Measurements from ENCODE around the gene AGAP2.
A peak's percentile ranks its signal among the peaks of the same experiment; 100 is the strongest.

The AGAP2 gene

GRCh38 chr12:57771236-57771872 is 32.8 kb upstream of the AGAP2 start:
- H3K27me3 ChIP-seq (replicated peaks; ENCODE audit: control insufficient read depth, insufficient read depth, low read length) = no peaks in the 10 kb centered on the region; the same call in 1 of the 2 replicates
- TF ChIP-seq CTCF (IDR thresholded peaks at IDR 0.05; ENCODE audit: insufficient read depth, low read length, poor library complexity, severe bottlenecking) = no peak
- no peak for DNase-seq (ENCODE audit: extremely low read depth, insufficient read length)
- H3K4me3 ChIP-seq (replicated peaks; ENCODE audit: low read depth, low read length) = peak overlapping the region; percentile 78
- peaks cover 4% of the 10 kb centered on the region for H3K36me3 ChIP-seq (ENCODE audit: control insufficient read depth, insufficient read depth, low read length)

GRCh38 chr12:57770734-57771133 is 32.2 kb upstream of the AGAP2 start:
- DNase-seq (ENCODE audit: extremely low read depth, insufficient read length) = no peak
- H3K36me3 ChIP-seq (ENCODE audit: control insufficient read depth, insufficient read depth, low read length) = peaks cover 4% of the 10 kb centered on the region
- H3K4me3 ChIP-seq (replicated peaks; ENCODE audit: low read depth, low read length) = no peak overlapping the region; the same call in 1 of the 2 replicates
- no peak for TF ChIP-seq CTCF (IDR thresholded peaks at IDR 0.05; ENCODE audit: insufficient read depth, low read length, poor library complexity, severe bottlenecking)
- no peaks in the 10 kb centered on the region; the same call in 1 of the 2 replicates for H3K27me3 ChIP-seq (replicated peaks; ENCODE audit: control insufficient read depth, insufficient read depth, low read length)

GRCh38 chr12:57769594-57769993 is 31.1 kb upstream of the AGAP2 start:
- Histone ChIP-seq H3K27me3 (replicated peaks; ENCODE audit: control insufficient read depth, insufficient read depth, low read length) (no peaks in the 10 kb centered on the region; the same call in 1 of the 2 replicates), H3K36me3 (ENCODE audit: control insufficient read depth, insufficient read depth, low read length) (peaks cover 4% of the 10 kb centered on the region), H3K4me3 (replicated peaks; ENCODE audit: low read depth, low read length) (no peak overlapping the region)
- DNase-seq (ENCODE audit: extremely low read depth, insufficient read length) = no peak
- no peak for TF ChIP-seq CTCF (IDR thresholded peaks at IDR 0.05; ENCODE audit: insufficient read depth, low read length, poor library complexity, severe bottlenecking)

- DNase-seq (ENCODE audit: extremely low read depth, insufficient read length) = no peak
- no peak overlapping the region for H3K4me3 ChIP-seq (replicated peaks; ENCODE audit: low read depth, low read length)
- H3K36me3 ChIP-seq (ENCODE audit: control insufficient read depth, insufficient read depth, low read length) = peaks cover 4% of the 10 kb centered on the region
- H3K27me3 ChIP-seq (replicated peaks; ENCODE audit: control insufficient read depth, insufficient read depth, low read length) = no peaks in the 10 kb centered on the region; the same call in 1 of the 2 replicates
- no peak for TF ChIP-seq CTCF (IDR thresholded peaks at IDR 0.05; ENCODE audit: insufficient read depth, low read length, poor library complexity, severe bottlenecking)
These were observed 29.3 kb upstream of the AGAP2 start for GRCh38 chr12:57767876-57768275.

- Histone ChIP-seq H3K27me3 (replicated peaks; ENCODE audit: control insufficient read depth, insufficient read depth, low read length) (no peaks in the 10 kb centered on the region; the same call in 1 of the 2 replicates), H3K36me3 (ENCODE audit: control insufficient read depth, insufficient read depth, low read length) (peaks cover 4% of the 10 kb centered on the region), H3K4me3 (replicated peaks; ENCODE audit: low read depth, low read length) (no peak overlapping the region)
- no peak for DNase-seq (ENCODE audit: extremely low read depth, insufficient read length)
- no peak for TF ChIP-seq CTCF (IDR thresholded peaks at IDR 0.05; ENCODE audit: insufficient read depth, low read length, poor library complexity, severe bottlenecking)
These were observed 28.8 kb upstream of the AGAP2 start for GRCh38 chr12:57767305-57767698.

Data from GM06990 (cell line).